ENCODE results near the gene PICK1. TPM values are rescaled to one million over a fixed set of nuclear protein-coding genes. Genes with fewer than 3 reads are reported as not detected.

PICK1 gene
- 101 and 115 TPM in 2 replicates for polyA plus RNA-seq
- 52.8 and 60.1 TPM in 2 replicates for polyA minus RNA-seq

- H3K27me3 ChIP-seq (ENCODE audit: insufficient read depth, low read depth, low read length) = no peaks in the 10 kb centered on the region
- peaks cover 5% of the 10 kb centered on the region for H3K79me2 ChIP-seq (replicated peaks; ENCODE audit: insufficient read depth, low read length)
- no peaks in the 10 kb centered on the region for H3K9me2 ChIP-seq (ENCODE audit: insufficient read depth, low read length)
- TF ChIP-seq SMC3 (conservative IDR thresholded peaks at IDR 0.05; ENCODE audit: poor library complexity) (peak; percentile 16), POLR2AphosphoS5 (IDR thresholded peaks at IDR 0.05) (peak; percentile 90), EP300 (conservative IDR thresholded peaks at IDR 0.05; ENCODE audit: poor library complexity, severe bottlenecking) (peak; percentile 73), MXI1 (conservative IDR thresholded peaks at IDR 0.05; ENCODE audit: poor library complexity, severe bottlenecking) (peak; percentile 84), TAF1 (IDR thresholded peaks at IDR 0.05; ENCODE audit: low read depth) (no peak)
- H3K4me2 ChIP-seq (ENCODE audit: low read length) = peak within 1 kb of the TSS; percentile 100
- H3F3A ChIP-seq (ENCODE audit: insufficient read depth, low read length, poor library complexity, severe bottlenecking) = no peaks in the 10 kb centered on the region
- H3K9me3 ChIP-seq (ENCODE audit: low read length) = no peaks in the 10 kb centered on the region
- peak within 1 kb of the TSS; percentile 97 for H2AFZ ChIP-seq (ENCODE audit: low read depth, low read length)
- peak within 1 kb of the TSS; percentile 82 for H3K4me3 ChIP-seq (ENCODE audit: low read length)
- peak within 1 kb of the TSS; percentile 87 for H3K27ac ChIP-seq (ENCODE audit: low read length)
- H4K20me1 ChIP-seq (ENCODE audit: insufficient read depth) = no peaks in the 10 kb centered on the region
- H3K36me3 ChIP-seq (ENCODE audit: insufficient read depth, low read length) = no peaks in the 10 kb centered on the region
- peak within 1 kb of the TSS; percentile 76 for H3K9ac ChIP-seq (ENCODE audit: low read length)
Observed at GRCh38 chr22:38056969-38057891, at the start of gene PICK1. PICK1 (plus strand) TSS chr22:38057404; CDS start chr22:38057810, 406 bp downstream.

DNA sequence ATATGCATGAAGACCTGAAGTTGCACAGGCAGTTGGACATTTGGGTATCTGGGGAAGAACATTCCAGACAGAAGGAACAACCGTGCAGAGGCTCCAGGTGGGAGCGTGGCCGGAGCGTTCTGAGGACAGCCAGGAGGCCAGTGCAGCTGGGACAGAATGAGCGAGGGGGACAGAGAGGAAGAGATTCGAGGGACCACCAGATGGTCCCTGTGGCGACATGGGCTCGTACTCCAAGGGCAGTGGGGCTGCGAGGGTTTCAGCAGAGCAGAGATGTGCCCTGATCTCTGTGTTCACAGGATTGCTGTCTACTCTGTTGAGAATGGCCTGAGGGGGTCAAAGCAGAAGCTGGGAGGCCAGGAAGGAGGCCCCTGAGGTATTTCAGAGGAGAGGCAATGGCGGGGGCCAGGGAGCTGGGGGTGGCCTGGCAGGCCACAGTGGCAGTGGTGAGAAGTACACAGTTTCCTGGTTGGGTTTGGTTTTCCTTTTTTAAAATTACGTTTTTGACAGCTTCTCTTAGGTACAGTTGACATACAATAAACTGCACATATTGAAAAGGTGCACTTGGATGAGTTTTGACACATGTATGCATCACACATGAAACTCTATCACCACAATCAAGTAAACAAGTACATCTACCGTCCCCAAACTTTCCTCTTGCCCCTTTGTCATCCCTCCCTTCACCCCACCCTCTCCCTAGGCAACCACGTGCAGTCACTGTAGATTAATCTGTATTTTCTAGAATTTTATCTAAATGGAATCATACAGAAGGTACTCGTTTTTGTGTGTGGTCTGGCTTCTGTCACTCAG is 48.0 kb upstream of the PICK1 start:
- Histone ChIP-seq H3K9ac (ENCODE audit: low read length) (no peak overlapping the region), H3K4me3 (ENCODE audit: low read length) (no peak overlapping the region), H2AFZ (ENCODE audit: low read depth, low read length) (no peak overlapping the region), H3F3A (ENCODE audit: insufficient read depth, low read length, poor library complexity, severe bottlenecking) (no peaks in the 10 kb centered on the region), H3K9me3 (ENCODE audit: low read length) (no peaks in the 10 kb centered on the region), H3K36me3 (ENCODE audit: insufficient read depth, low read length) (no peaks in the 10 kb centered on the region), H3K27me3 (ENCODE audit: insufficient read depth, low read depth, low read length) (no peaks in the 10 kb centered on the region), H3K27ac (ENCODE audit: low read length) (no peak overlapping the region), H3K4me2 (ENCODE audit: low read length) (no peak overlapping the region), H3K9me2 (ENCODE audit: insufficient read depth, low read length) (no peaks in the 10 kb centered on the region), H3K79me2 (replicated peaks; ENCODE audit: insufficient read depth, low read length) (no peaks in the 10 kb centered on the region), H4K20me1 (ENCODE audit: insufficient read depth) (no peaks in the 10 kb centered on the region)
- TF ChIP-seq EZH2 (IDR thresholded peaks at IDR 0.05; ENCODE audit: borderline replicate concordance, insufficient read depth, low read length, poor library complexity, severe bottlenecking) (no peak), TAF1 (IDR thresholded peaks at IDR 0.05; ENCODE audit: low read depth) (no peak), SMC3 (conservative IDR thresholded peaks at IDR 0.05; ENCODE audit: poor library complexity) (no peak), POLR2AphosphoS5 (IDR thresholded peaks at IDR 0.05) (no peak)

DNA sequence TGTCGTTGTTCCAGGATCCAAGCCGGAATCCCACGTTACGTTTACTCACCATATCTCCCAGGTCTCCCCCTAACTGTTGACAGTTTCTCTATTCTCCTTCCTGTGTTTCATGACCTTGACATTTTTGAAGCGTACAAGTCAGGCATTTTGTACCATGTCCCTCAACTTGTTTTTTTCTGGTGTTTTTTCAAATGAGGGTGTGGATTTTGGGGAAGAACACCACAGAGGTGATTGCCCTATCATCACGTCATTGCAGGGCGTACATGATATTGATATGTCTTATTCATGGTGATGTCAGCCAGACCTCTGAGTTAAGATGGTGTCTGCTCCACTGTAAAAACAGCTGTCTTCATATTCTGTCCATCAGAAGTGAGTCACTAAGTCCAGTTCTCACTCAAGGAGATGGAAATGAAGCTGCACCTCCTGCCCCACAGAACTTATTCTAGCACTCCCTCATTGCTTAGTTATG is 44.6 kb upstream of the PICK1 start:
- H3K36me3 ChIP-seq (ENCODE audit: insufficient read depth, low read length) = no peaks in the 10 kb centered on the region
- no peaks in the 10 kb centered on the region for H3K79me2 ChIP-seq (replicated peaks; ENCODE audit: insufficient read depth, low read length)
- H3K27me3 ChIP-seq (ENCODE audit: insufficient read depth, low read depth, low read length) = no peaks in the 10 kb centered on the region
- no peaks in the 10 kb centered on the region for H3K9me3 ChIP-seq (ENCODE audit: low read length)
- H3F3A ChIP-seq (ENCODE audit: insufficient read depth, low read length, poor library complexity, severe bottlenecking) = no peaks in the 10 kb centered on the region
- no peaks in the 10 kb centered on the region for H4K20me1 ChIP-seq (ENCODE audit: insufficient read depth)
- H3K4me3 ChIP-seq (ENCODE audit: low read length) = no peak overlapping the region
- H3K9ac ChIP-seq (ENCODE audit: low read length) = no peak overlapping the region
- no peak overlapping the region for H3K27ac ChIP-seq (ENCODE audit: low read length)
- H3K4me2 ChIP-seq (ENCODE audit: low read length) = no peak overlapping the region
- H3K9me2 ChIP-seq (ENCODE audit: insufficient read depth, low read length) = no peaks in the 10 kb centered on the region
- H2AFZ ChIP-seq (ENCODE audit: low read depth, low read length) = no peak overlapping the region
- TF ChIP-seq POLR2AphosphoS5 (IDR thresholded peaks at IDR 0.05) (no peak), CTCF (IDR thresholded peaks at IDR 0.05; ENCODE audit: poor library complexity, severe bottlenecking) (no peak), EP300 (conservative IDR thresholded peaks at IDR 0.05; ENCODE audit: poor library complexity, severe bottlenecking) (no peak), RAD21 (conservative IDR thresholded peaks at IDR 0.05) (no peak), SMC3 (conservative IDR thresholded peaks at IDR 0.05; ENCODE audit: poor library complexity) (no peak), TAF1 (IDR thresholded peaks at IDR 0.05; ENCODE audit: low read depth) (no peak), MXI1 (conservative IDR thresholded peaks at IDR 0.05; ENCODE audit: poor library complexity, severe bottlenecking) (no peak), EZH2 (IDR thresholded peaks at IDR 0.05; ENCODE audit: borderline replicate concordance, insufficient read depth, low read length, poor library complexity, severe bottlenecking) (no peak)
- TF ChIP-seq, protein P1, sequence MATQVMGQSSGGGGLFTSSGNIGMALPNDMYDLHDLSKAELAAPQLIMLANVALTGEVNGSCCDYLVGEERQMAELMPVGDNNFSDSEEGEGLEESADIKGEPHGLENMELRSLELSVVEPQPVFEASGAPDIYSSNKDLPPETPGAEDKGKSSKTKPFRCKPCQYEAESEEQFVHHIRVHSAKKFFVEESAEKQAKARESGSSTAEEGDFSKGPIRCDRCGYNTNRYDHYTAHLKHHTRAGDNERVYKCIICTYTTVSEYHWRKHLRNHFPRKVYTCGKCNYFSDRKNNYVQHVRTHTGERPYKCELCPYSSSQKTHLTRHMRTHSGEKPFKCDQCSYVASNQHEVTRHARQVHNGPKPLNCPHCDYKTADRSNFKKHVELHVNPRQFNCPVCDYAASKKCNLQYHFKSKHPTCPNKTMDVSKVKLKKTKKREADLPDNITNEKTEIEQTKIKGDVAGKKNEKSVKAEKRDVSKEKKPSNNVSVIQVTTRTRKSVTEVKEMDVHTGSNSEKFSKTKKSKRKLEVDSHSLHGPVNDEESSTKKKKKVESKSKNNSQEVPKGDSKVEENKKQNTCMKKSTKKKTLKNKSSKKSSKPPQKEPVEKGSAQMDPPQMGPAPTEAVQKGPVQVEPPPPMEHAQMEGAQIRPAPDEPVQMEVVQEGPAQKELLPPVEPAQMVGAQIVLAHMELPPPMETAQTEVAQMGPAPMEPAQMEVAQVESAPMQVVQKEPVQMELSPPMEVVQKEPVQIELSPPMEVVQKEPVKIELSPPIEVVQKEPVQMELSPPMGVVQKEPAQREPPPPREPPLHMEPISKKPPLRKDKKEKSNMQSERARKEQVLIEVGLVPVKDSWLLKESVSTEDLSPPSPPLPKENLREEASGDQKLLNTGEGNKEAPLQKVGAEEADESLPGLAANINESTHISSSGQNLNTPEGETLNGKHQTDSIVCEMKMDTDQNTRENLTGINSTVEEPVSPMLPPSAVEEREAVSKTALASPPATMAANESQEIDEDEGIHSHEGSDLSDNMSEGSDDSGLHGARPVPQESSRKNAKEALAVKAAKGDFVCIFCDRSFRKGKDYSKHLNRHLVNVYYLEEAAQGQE (IDR thresholded peaks at IDR 0.05; ENCODE audit: borderline replicate concordance) = no peak
